Cardiac muscle cell (in vitro differentiated cells and primary cell): ENCODE data around the gene C1orf122. TPM values are rescaled to one million over a fixed set of nuclear protein-coding genes. Genes with fewer than 3 reads are reported as not detected.
A peak's percentile ranks its signal among the peaks of the same experiment; 100 is the strongest.

Source experiments
- DNase-seq, 2 donors: peaks; one replicate each; pipeline versions ENCODE4 v3.0.0 to v3.0.0-alpha.2; 2010 to 2017; ENCODE audit warnings: low read depth in 1 of 2, low spot score in 1 of 2
- H3K27ac ChIP-seq: fragments of 200-600 bp; sonication (generic); 2 replicates; pipeline ENCODE4 v1.5.1; 2016
- H3K27me3 ChIP-seq: fragments of 200-600 bp; sonication (generic); 2 replicates; pipeline ENCODE4 v1.6.0; 2016; ENCODE audit warnings: control low read depth
- H3K36me3 ChIP-seq: fragments of 200-600 bp; sonication (generic); 2 replicates; pipeline ENCODE4 v1.5.1; 2016; ENCODE audit warnings: control low read depth
- H3K4me1 ChIP-seq: fragments of 200-600 bp; sonication (generic); 2 replicates; pipeline ENCODE4 v1.8.1; 2017; ENCODE audit warnings: low read depth, mild to moderate bottlenecking, mixed run types
- H3K4me3 ChIP-seq: fragments of 200-600 bp; sonication (generic); 2 replicates; pipeline ENCODE4 v1.5.1; 2016; ENCODE audit warnings: mild to moderate bottlenecking
- H3K9me3 ChIP-seq: fragments of 200-600 bp; sonication (generic); 2 replicates; pipeline ENCODE4 v1.5.1; 2017; ENCODE audit warnings: low read depth, mild to moderate bottlenecking, control low read depth
- polyA plus RNA-seq: library from polyadenylated mRNA; unstranded; fragments of >200 nt; fragmentation: Nextera tagmentation; extraction: Ambion mirVana; gene quantifications from 2 replicates; pipeline ENCODE4 v1.2.1, GENCODE V29; 2016
- total RNA-seq: library from RNA; depleted of rRNA; stranded (reverse); fragments of >200 nt; gene quantifications from 2 replicates; pipeline ENCODE4 v1.2.3, GENCODE V29; 2016
- TF ChIP-seq, protein P1 (sequence below): IDR thresholded peaks from 2 replicates; pipeline ENCODE4 v1.5.1; 2012; ENCODE audit warnings: low read depth, mild to moderate bottlenecking, low read length

Gene C1orf122
- total and polyA plus RNA-seq, 2 experiments from 2014 or later: 104 to 174 TPM

DNA sequence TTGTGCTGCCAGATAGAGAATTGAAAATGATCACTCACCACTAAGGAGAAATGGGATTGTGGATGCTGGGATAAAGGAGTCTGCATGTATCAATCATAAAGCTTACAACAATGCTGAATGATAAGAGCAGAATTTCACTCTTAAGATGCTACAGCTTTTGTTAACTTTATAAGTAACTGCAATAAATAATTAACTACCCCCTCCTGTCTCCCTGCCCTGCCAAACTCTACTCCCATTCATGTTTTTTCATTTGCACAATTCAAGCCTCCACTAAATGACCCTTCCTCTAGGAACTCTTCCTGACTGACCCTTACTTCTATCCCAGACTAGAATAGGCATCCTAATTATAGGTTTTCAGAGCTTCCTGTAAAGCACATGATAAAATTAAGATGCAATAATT lies 36.9 kb downstream of the C1orf122 start:
- no peak for DNase-seq
- no peak overlapping the region for H3K27ac ChIP-seq
- H3K9me3 ChIP-seq: no peaks in the 10 kb centered on the region
- no peak overlapping the region for H3K4me3 ChIP-seq
- peaks cover 6% of the 10 kb centered on the region for H3K4me1 ChIP-seq
- TF ChIP-seq, protein P1, sequence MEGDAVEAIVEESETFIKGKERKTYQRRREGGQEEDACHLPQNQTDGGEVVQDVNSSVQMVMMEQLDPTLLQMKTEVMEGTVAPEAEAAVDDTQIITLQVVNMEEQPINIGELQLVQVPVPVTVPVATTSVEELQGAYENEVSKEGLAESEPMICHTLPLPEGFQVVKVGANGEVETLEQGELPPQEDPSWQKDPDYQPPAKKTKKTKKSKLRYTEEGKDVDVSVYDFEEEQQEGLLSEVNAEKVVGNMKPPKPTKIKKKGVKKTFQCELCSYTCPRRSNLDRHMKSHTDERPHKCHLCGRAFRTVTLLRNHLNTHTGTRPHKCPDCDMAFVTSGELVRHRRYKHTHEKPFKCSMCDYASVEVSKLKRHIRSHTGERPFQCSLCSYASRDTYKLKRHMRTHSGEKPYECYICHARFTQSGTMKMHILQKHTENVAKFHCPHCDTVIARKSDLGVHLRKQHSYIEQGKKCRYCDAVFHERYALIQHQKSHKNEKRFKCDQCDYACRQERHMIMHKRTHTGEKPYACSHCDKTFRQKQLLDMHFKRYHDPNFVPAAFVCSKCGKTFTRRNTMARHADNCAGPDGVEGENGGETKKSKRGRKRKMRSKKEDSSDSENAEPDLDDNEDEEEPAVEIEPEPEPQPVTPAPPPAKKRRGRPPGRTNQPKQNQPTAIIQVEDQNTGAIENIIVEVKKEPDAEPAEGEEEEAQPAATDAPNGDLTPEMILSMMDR: no peak
- peaks cover 2% of the 10 kb centered on the region for H3K36me3 ChIP-seq
- no peaks in the 10 kb centered on the region for H3K27me3 ChIP-seq

DNA sequence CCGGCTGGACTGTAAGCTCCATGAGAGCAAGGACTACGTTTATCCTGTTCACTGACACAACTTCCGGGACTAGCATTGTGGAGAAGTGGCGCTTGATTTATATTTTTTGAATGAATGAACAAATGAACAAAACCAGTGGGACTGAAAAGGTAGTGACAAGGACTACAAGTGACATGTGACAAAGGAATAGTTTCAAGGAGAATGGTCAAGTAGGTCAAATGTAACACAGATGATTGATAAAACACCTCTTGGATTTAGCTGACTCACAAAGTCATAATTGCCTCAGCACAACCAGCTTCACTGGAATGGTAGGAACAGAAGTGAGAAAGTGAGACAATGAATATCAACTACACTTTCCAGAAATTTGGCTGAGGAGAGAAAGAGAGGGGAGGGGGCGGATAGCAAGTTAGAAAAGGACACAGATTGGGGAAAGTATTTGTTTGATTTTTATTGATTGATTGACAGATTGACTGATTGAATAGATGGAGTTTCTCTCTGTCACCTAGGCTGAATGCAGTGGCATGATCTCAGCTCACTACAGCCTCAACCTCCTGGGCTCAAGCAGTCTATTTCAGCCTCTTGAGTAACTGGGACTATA lies 37.6 kb downstream of the C1orf122 start:
- no peak for DNase-seq
- Histone ChIP-seq H3K9me3 (no peaks in the 10 kb centered on the region), H3K27me3 (no peaks in the 10 kb centered on the region), H3K4me1 (peaks cover 6% of the 10 kb centered on the region), H3K36me3 (no peaks in the 10 kb centered on the region), H3K27ac (no peak overlapping the region), H3K4me3 (no peak overlapping the region)
- TF ChIP-seq, protein P1: no peak

DNA sequence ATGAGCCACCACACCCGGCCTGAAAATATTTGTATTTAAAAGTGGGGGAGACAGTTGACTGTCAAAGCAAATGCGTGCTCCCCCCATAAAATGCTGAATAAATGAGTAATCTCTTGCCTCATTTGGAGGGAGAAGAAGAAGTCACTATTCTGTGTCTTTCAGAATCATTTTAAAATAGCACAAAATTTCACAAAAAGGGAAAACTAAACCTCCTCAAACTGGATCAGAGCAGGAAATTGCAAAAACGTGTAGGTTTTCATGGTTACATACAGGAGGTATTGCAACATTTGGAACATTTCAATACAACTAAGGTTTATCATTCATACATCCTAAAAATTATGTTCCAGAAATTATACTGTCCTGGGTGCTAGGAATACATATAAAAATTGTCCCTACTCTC lies 38.2 kb downstream of the C1orf122 start:
- Histone ChIP-seq H3K4me3 (no peak overlapping the region), H3K36me3 (no peaks in the 10 kb centered on the region), H3K27ac (no peak overlapping the region), H3K9me3 (no peaks in the 10 kb centered on the region), H3K4me1 (peaks cover 6% of the 10 kb centered on the region), H3K27me3 (no peaks in the 10 kb centered on the region)
- peak in 1 of 2 donors; percentile 55 for DNase-seq
- TF ChIP-seq, protein P1: no peak

DNA sequence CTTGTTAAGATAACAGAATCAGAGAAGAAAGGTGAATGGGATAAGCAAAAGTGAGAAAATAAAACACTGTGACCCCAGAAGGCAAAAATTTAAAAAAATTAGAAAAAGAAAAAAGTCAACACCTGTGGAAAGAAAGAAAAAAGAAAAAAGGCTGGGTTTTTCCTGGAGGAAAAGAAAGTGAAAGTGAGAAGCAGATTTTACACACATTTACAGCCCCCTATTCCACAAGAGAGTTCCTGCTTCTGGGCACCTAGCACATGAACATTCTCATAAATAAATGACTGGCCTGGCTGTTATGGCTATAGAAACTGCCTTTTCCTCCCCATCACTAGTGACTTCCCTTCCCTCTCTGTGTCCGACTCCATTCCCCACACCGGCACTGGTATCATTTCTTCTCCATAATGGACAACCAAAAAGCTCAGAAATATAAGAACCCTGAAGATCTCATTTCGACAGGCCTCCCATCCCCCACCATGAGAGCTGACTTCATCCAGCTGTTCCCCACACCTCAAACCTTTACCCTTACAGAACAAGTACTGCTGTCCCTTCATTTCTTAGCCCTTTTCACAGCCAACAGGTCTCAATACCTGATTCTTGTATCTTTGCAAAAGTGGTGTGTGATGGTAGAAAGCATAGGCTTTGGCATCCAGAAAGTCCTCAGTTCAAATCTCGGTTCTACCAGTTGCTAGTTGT lies 39.2 kb downstream of the C1orf122 start:
- DNase-seq: no peak
- TF ChIP-seq, protein P1: no peak
- Histone ChIP-seq H3K27me3 (no peaks in the 10 kb centered on the region), H3K9me3 (no peaks in the 10 kb centered on the region), H3K4me1 (peaks cover 6% of the 10 kb centered on the region), H3K4me3 (no peak overlapping the region), H3K36me3 (no peaks in the 10 kb centered on the region), H3K27ac (no peak overlapping the region)

DNA sequence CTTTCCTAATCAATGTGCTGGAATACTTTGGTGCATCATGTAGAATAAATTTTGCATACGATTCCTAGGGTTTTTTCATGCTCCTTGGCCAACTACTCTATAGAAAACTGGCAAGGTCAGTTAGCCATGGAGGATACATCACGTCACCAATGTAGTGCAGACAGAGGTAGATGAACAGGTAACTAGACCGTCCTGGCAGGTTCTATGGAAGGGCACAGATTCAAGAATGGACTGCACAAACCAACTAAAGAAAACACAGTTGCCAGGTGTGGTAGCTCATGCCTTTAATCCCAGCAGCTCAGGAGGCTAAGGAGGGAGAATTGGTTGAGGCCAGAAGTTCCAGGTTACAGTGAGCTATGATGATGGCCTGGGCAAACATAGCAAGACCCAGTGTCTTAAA lies 41.9 kb downstream of the C1orf122 start:
- TF ChIP-seq, protein P1: no peak
- no peaks in the 10 kb centered on the region for H3K27me3 ChIP-seq

More for the DNA sequence above, 41.9 kb downstream of the C1orf122 start:
- H3K4me1 ChIP-seq: no peaks in the 10 kb centered on the region
- H3K36me3 ChIP-seq: no peaks in the 10 kb centered on the region
- no peak overlapping the region for H3K27ac ChIP-seq
- H3K9me3 ChIP-seq: no peaks in the 10 kb centered on the region
- no peak for DNase-seq
- H3K4me3 ChIP-seq: no peak overlapping the region
